HG03457 (cell line): Measurements from ENCODE around the gene PAIP2.
"Not testable (repeated sequence)": the region's sequence is repeated elsewhere in the genome, so short reads cannot be mapped to it uniquely, and the experiment has no call there.

ENCODE experiments used
- ATAC-seq: cut with Tn5 transposase; IDR thresholded peaks from one replicate; pipeline ENCODE4 v1.9.1; 2021; ENCODE audit warnings: moderate number of reproducible peaks; ENCODE audit not compliant: unreplicated experiment

PAIP2 gene

GRCh38 chr5:139377226-139377625, 35.6 kb downstream of the PAIP2 start:
- ATAC-seq: no peak

- no peak for ATAC-seq
Measured at GRCh38 chr5:139378101-139378825, 36.6 kb downstream of the PAIP2 start.

DNA sequence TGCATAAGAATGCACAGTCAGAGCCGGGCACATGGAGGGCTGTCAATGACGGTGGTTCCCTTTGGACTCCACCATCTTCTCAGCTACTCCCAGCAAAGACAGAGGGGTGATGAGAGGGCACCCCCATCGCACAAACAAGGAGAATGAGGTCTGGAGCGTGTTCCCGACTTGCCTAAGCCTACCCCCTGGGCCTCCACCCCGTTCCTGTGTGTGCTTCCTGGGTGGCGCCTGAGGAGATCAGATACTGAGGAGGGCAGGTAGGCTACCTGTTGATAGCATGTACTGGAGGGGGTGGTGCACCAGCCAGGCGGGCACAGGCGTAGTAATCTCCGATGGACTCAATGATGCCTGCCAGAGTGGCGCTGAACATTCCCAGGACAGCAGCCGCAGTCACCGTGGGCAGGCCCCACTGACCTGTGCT, 37.3 kb downstream of the PAIP2 start:
- ATAC-seq: no peak

DNA sequence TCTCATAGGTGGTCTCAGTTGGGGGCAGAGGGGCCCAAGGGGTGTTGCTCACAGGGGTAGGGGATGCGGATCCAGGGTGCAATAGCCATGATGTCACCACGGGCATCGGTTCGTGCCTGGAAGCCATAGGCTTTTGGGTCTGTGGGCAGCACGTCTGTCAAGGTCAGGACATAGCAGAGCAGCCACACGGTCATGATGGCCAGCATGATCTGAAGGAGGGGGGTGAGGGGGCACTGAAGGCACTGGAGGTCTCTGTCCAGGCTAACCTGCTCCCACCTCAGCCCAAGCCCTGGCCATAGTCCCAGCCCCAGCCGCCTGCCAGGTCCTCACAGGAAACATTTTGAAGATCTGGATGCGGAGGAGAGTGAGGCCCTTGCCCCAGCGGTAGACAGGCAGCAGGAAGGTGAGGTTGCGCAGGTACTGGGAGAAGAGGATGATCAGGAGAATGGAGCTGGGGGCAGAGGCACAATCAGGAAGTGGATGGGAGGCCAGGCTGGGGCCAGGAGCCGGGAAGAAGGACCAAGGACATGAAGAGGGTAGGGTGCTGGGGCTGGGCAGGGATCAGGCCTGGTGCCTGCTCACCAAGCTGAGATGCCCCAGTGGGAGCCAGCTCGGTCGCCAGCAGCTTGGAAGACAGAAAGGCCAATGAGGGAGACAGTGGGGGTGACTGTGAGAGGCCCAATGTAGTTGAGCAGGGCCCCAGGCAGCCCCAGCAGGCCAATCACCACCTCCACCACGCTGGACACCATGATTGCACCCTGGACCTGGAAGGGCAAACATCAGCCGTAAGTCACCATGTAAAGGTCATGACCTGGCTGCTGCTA, 38.2 kb downstream of the PAIP2 start:
- no peak for ATAC-seq

DNA sequence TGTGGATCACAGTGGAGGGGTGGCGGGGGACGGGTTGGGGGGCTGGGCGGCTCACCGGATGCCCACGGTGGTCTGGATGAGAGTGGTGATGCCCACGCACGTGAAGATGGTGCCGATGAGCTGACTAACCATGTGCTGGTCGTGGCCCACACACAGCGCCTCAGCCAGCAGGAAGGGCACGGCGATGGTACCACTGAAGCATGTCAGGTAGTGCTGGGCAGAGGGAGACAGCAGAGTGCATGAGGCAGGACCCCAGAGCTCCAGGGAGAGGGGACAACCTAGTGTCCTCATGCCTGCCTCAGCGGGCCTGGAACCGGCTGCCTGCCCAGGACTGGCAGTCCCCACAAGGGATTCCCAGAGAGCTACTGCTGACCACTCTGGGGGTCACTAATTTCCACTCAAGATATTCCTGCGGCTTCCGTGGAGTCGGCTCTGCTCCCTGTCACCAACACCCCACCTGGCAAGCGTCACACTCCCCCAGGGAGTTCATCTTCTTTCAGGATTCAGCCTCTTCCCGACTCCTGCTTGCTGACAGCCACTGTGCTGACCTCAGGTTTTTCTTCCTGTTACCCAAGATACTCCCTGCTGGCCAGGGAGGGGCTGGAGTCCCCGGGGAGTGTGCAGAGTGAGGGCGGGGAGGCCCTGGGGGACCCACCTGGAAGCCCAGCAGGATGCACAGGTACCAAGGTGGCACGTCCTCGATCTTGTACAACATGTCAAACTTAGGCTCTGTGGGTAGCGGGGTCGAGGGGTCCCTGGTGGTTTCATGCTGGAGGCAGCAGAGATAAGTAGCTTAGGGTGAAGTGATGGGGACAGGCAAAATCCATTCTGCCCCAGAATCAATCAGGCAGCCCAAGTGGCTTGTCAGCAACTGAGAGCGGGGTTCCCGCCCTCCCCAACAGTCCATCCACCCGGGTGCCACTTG, 40.4 kb downstream of the PAIP2 start:
- ATAC-seq: no peak

- ATAC-seq: no peak
Measured at GRCh38 chr5:139382807-139383206, 41.2 kb downstream of the PAIP2 start.

DNA sequence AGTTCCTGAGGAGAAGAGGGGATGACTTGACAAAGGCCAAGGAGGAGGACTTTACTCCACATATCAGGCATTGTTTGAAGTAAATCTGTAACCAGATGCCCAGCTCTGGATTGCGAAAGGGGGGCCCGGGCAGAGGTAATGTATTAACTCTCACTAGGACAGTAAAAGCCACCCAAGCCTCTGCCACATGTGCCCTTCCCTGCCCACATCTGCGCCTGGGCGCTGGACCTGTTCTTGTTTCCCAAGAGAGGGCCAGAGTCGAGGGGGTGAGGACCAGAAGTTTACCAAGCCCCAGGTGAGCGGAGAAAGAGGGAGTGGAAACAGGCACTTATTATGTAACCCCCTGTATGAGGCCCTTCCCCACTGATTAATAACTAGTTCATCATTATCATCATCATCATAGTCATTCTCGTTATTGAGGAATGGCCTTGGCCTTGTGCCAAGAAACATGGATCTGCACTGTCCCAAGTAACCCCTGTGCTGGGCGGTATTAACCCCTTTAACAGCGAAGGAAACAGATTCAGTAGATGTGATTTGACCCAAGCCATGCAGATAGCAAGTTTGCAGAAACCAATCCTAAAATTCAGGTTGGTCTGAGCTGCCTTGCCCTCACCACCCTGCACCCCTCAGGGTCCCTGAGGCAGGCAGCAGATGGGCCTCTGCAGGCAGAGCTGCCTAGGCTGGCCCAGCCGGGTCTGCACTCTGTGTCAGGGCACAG, 41.8 kb downstream of the PAIP2 start, which contains the start of gene SLC23A1:
Gene SLC23A1 (minus strand): TSS at position 23 of the 718 bp plus-strand sequence. CDS start 44 bp downstream, outside the sequence.
- ATAC-seq: no peak

GRCh38 chr5:139383993-139384590, 42.4 kb downstream of the PAIP2 start:
- no peak for ATAC-seq

- no peak for ATAC-seq
Measured at GRCh38 chr5:139384591-139385051, 43.0 kb downstream of the PAIP2 start.

GRCh38 chr5:139385061-139386049, 43.7 kb downstream of the PAIP2 start:
- ATAC-seq: no peak

DNA sequence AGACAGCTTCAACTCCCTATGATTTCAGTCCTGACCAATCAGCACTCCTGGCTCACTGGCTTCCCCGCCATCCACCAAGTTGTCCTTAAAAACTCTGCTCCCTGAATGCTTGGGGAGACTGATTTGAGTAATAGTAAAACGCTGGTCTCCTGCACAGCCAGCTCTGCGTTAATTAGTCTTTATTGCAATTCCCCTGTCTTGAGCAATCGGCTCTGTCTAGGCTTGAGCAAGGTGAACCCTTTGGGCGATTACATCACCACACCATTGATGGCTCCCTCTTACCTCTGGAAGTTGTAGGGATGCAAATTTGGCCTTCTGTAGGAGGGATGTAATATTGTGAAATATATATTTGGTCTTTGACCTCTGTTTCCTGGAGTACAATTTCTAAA, 44.4 kb downstream of the PAIP2 start:
- ATAC-seq: no peak

GRCh38 chr5:139386956-139387355, 45.3 kb downstream of the PAIP2 start:
- ATAC-seq: not testable (repeated sequence)

DNA sequence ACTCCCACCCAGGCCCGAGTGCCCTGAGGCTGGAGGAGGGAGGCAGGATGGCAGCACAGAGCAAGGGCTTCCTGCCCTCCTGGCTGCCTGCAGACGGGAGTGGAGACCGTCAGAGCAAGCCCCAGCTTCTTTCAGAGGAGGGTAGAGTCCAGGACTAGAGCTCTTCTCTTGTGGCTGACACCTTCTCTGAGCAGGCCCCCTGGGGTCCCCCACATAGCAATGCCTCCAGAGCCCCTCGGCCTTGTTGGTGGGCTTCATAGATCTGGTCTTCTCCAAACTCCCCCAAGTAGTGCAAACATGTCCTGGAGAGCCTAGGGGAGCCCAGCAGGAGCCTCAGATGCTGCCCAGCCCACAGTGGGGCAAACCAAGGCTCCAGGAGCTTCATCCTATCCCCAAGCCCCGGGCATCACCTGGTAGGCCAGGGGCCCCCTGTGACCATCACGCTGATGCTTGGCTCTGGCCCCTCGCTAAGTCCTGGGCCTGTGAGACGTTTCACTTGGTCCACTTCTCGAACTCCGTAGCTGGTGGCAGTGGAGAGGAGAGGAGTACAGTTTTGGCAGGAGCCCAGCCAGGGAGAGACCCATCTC, 46.0 kb downstream of the PAIP2 start:
- no peak for ATAC-seq

GRCh38 chr5:139388198-139388821, 46.7 kb downstream of the PAIP2 start:
- ATAC-seq: no peak

- peak; percentile 26 for ATAC-seq
Measured at GRCh38 chr5:139389701-139390638, 48.3 kb downstream of the PAIP2 start, which contains the start of gene MZB1. MZB1 (minus strand) TSS chr5:139389913; CDS start chr5:139389856, 57 bp downstream.
